ENCODE results near the gene BTF3L4. TPM values are rescaled to one million over a fixed set of nuclear protein-coding genes. Genes with fewer than 3 reads are reported as not detected.
"Not testable (repeated sequence)": the region's sequence is repeated elsewhere in the genome, so short reads cannot be mapped to it uniquely, and the experiment has no call there.

The BTF3L4 gene
- total RNA-seq, 5 donors from 2014 or later (not counting 1 experiment from before 2014, with no cell fraction given), result 30.1 to 33.6 (median 32.0) TPM

- Mint-ChIP-seq H3K4me3 (no peak overlapping the region), H3K4me1 (peaks cover 18 to 32% (median 24%) of the 10 kb centered on the region in 3 donors), H3K27ac (no peak overlapping the region), H3K27me3 (no peaks in the 10 kb centered on the region), H3K9me3 (no peaks in the 10 kb centered on the region), H3K36me3 (peaks cover 24% of the 10 kb centered on the region)
- CTCF ChIA-PET, result no interaction called here
- H3K27ac ChIP-seq (ENCODE audit: low read length), result no peak overlapping the region
- ATAC-seq (replicated peaks in 1 of 4) (no peak), DNase-seq (no peak)
- POLR2A ChIA-PET, result no interaction called here
- H3K4me1 ChIP-seq (ENCODE audit: control insufficient read depth in 1 of 2, extremely low read depth in 1 of 2, insufficient read depth in 2 of 2, low read length in 2 of 2), result no peaks in the 10 kb centered on the region
- no peaks in the 10 kb centered on the region for H3K9me3 ChIP-seq
- 100% methylated on average over 3 of the region's 6 CpGs for WGBS (ENCODE audit: insufficient coverage)
- no peak overlapping the region for H3K4me3 ChIP-seq (ENCODE audit: control insufficient read depth in 1 of 2, extremely low read depth in 1 of 2, low read length in 1 of 2)
- H3K36me3 ChIP-seq (ENCODE audit: control insufficient read depth in 2 of 2, extremely low read depth in 1 of 2, insufficient read depth in 1 of 2, low read length in 1 of 2), result peaks cover 0 to 21% of the 10 kb centered on the region in 2 donors
- H3K27me3 ChIP-seq (replicated peaks in 1 of 2; ENCODE audit: control insufficient read depth in 2 of 2, extremely low read depth in 1 of 2, insufficient read depth in 2 of 2, low read length in 1 of 2), result no peaks in the 10 kb centered on the region
Observed at GRCh38 chr1:52072291-52072690, 16.2 kb downstream of the BTF3L4 start.

DNA sequence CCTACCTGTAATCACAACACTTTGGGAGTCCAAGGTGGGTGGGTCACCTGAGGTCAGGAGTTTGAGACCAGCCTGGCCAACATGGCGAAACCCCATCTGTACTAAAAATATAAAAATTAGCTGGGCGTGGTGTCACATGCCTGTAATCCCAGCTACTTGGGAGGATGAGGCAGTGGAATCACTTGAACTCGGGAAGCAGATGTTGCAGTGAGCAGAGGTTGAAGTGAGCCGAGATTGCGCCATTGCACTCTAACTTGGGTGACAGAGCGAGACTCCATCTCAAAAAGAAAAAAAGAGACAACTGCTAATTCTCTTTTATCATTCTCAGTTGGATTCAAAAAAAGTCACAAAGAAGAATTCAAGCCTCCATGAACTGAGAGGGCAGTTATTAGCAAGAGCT, 21.2 kb downstream of the BTF3L4 start:
- CTCF ChIA-PET; H3K27ac ChIP-seq (ENCODE audit: low read length); H3K9me3 Mint-ChIP-seq; POLR2A ChIA-PET; H3K4me1 ChIP-seq (ENCODE audit: control insufficient read depth in 1 of 2, extremely low read depth in 1 of 2, insufficient read depth in 2 of 2, low read length in 2 of 2); H3K27me3 Mint-ChIP-seq; H3K4me3 Mint-ChIP-seq; H3K4me3 ChIP-seq (ENCODE audit: control insufficient read depth in 1 of 2, extremely low read depth in 1 of 2, low read length in 1 of 2); H3K9me3 ChIP-seq; DNase-seq; ATAC-seq (replicated peaks in 1 of 4); H3K27ac Mint-ChIP-seq; H3K27me3 ChIP-seq (replicated peaks in 1 of 2; ENCODE audit: control insufficient read depth in 2 of 2, extremely low read depth in 1 of 2, insufficient read depth in 2 of 2, low read length in 1 of 2); H3K4me1 Mint-ChIP-seq: not testable (repeated sequence)
- H3K36me3 Mint-ChIP-seq, result peaks cover 14% of the 10 kb centered on the region
- H3K36me3 ChIP-seq (ENCODE audit: control insufficient read depth in 2 of 2, extremely low read depth in 1 of 2, insufficient read depth in 1 of 2, low read length in 1 of 2), result peaks cover 0 to 21% of the 10 kb centered on the region in 2 donors
- WGBS (ENCODE audit: insufficient coverage), result no CpG with 5 or more reads among the region's 6 CpGs

DNA sequence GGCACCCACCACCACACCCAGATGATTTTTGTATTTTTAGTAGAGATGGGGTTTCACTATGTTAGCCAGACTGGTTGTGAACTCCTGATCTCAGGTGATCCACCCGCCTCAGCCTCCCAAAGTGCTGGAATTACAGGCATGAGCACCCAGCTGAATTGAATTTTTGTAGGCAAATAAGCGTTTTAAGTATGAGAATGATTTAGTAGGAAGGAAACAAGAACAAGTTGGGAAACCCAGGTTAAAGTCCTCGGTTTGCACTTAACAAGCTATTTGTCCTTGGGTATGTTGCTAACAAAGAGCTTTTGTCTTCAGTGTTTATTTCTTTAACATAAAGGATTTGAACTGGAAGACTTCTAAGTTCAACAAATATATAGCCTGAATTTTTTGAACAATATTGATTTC, 23.9 kb downstream of the BTF3L4 start:
- no peaks in the 10 kb centered on the region for H3K27me3 Mint-ChIP-seq
- no peaks in the 10 kb centered on the region for H3K9me3 ChIP-seq
- peaks cover 9% of the 10 kb centered on the region for H3K36me3 Mint-ChIP-seq
- no peaks in the 10 kb centered on the region for H3K4me1 ChIP-seq (ENCODE audit: control insufficient read depth in 1 of 2, extremely low read depth in 1 of 2, insufficient read depth in 2 of 2, low read length in 2 of 2)
- H3K27me3 ChIP-seq (replicated peaks in 1 of 2; ENCODE audit: control insufficient read depth in 2 of 2, extremely low read depth in 1 of 2, insufficient read depth in 2 of 2, low read length in 1 of 2), result no peaks in the 10 kb centered on the region
- no peak overlapping the region for H3K27ac ChIP-seq (ENCODE audit: low read length)
- ChIA-PET CTCF (interaction anchor here (0.6 to 0.7 kb wide), 2 partner anchors 12 to 411 kb away, joined by 3 read pairs; no protein-coding TSS in a partner anchor), POLR2A (interaction anchor here in 1 of 2 donors (0.8 kb wide), 1 partner anchor 24 kb away, joined by 12 read pairs; no protein-coding TSS in a partner anchor)
- H3K36me3 ChIP-seq (ENCODE audit: control insufficient read depth in 2 of 2, extremely low read depth in 1 of 2, insufficient read depth in 1 of 2, low read length in 1 of 2), result peaks cover 0 to 25% of the 10 kb centered on the region in 2 donors
- H3K4me3 Mint-ChIP-seq, result no peak overlapping the region
- no peak for DNase-seq
- WGBS (ENCODE audit: insufficient coverage), result 100% methylated on average over 3 of the region's 3 CpGs
- H3K9me3 Mint-ChIP-seq, result no peaks in the 10 kb centered on the region
- ATAC-seq (replicated peaks in 1 of 4), result no peak
- H3K4me1 Mint-ChIP-seq, result peaks cover 0 to 5% (median 3%) of the 10 kb centered on the region in 3 donors
- no peak overlapping the region for H3K4me3 ChIP-seq (ENCODE audit: control insufficient read depth in 1 of 2, extremely low read depth in 1 of 2, low read length in 1 of 2)
- H3K27ac Mint-ChIP-seq, result peak overlapping the region in 1 of 2 donors; percentile 59

DNA sequence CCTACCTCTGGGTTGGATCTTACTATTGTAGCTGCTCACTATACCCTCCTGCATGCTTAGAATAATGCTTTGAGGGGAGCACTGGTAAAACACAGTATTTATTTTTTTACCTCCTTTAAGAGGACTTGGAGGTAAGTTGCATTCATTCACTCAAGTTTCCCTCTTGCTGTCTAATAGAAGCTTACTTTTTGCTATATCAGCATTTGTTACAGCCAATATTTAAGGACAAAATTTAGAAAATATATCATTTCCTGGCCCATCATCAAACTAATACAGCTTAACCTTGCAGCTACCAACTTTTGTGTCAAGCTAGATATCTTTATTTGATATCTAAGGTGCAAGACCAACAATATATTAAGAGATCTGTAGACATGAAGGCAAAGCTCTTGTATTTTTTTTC, 31.8 kb downstream of the BTF3L4 start:
- POLR2A ChIA-PET, result not testable (repeated sequence)
- peaks cover 44% of the 10 kb centered on the region for H3K36me3 Mint-ChIP-seq

DNA sequence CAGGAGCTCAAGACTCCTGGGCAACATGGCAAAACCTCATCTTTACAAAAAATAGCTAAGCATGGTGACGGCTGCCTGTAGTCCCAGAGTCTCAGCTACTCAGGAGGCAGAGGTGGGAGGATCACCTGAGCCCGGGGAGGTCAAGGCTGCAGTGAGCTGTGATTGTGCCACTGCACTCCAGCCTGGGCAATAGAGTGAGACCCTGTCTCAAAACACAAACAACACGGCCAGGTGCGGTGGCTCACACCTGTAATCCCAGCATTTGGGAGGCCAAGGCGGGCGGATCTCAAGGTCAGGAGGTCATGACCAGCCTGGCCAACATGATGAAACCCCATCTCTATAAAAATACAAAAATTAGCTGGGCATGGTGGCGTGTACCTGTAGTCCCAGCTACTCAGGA, 38.2 kb downstream of the BTF3L4 start:
- H3K9me3 Mint-ChIP-seq; H3K4me3 ChIP-seq (ENCODE audit: control insufficient read depth in 1 of 2, extremely low read depth in 1 of 2, low read length in 1 of 2); H3K27me3 ChIP-seq (replicated peaks in 1 of 2; ENCODE audit: control insufficient read depth in 2 of 2, extremely low read depth in 1 of 2, insufficient read depth in 2 of 2, low read length in 1 of 2); H3K27ac ChIP-seq (ENCODE audit: low read length); H3K4me1 ChIP-seq (ENCODE audit: control insufficient read depth in 1 of 2, extremely low read depth in 1 of 2, insufficient read depth in 2 of 2, low read length in 2 of 2); H3K27ac Mint-ChIP-seq; DNase-seq; H3K4me1 Mint-ChIP-seq; H3K27me3 Mint-ChIP-seq; H3K36me3 ChIP-seq (ENCODE audit: control insufficient read depth in 2 of 2, extremely low read depth in 1 of 2, insufficient read depth in 1 of 2, low read length in 1 of 2); ATAC-seq (replicated peaks in 1 of 4); CTCF ChIA-PET; H3K4me3 Mint-ChIP-seq; H3K9me3 ChIP-seq; POLR2A ChIA-PET: not testable (repeated sequence)
- H3K36me3 Mint-ChIP-seq, result peaks cover 17% of the 10 kb centered on the region
- WGBS (ENCODE audit: insufficient coverage), result 98% methylated on average over 6 of the region's 7 CpGs

More for the DNA sequence above, 31.8 kb downstream of the BTF3L4 start:
- H3K27ac ChIP-seq (ENCODE audit: low read length); DNase-seq; H3K4me3 ChIP-seq (ENCODE audit: control insufficient read depth in 1 of 2, extremely low read depth in 1 of 2, low read length in 1 of 2); H3K27me3 Mint-ChIP-seq; H3K27me3 ChIP-seq (replicated peaks in 1 of 2; ENCODE audit: control insufficient read depth in 2 of 2, extremely low read depth in 1 of 2, insufficient read depth in 2 of 2, low read length in 1 of 2); H3K4me1 Mint-ChIP-seq; H3K27ac Mint-ChIP-seq; H3K4me1 ChIP-seq (ENCODE audit: control insufficient read depth in 1 of 2, extremely low read depth in 1 of 2, insufficient read depth in 2 of 2, low read length in 2 of 2); CTCF ChIA-PET; ATAC-seq (replicated peaks in 1 of 4); H3K9me3 ChIP-seq; H3K9me3 Mint-ChIP-seq; H3K4me3 Mint-ChIP-seq: not testable (repeated sequence)
- H3K36me3 ChIP-seq (ENCODE audit: control insufficient read depth in 2 of 2, extremely low read depth in 1 of 2, insufficient read depth in 1 of 2, low read length in 1 of 2), result peaks cover 0 to 32% of the 10 kb centered on the region in 2 donors

DNA sequence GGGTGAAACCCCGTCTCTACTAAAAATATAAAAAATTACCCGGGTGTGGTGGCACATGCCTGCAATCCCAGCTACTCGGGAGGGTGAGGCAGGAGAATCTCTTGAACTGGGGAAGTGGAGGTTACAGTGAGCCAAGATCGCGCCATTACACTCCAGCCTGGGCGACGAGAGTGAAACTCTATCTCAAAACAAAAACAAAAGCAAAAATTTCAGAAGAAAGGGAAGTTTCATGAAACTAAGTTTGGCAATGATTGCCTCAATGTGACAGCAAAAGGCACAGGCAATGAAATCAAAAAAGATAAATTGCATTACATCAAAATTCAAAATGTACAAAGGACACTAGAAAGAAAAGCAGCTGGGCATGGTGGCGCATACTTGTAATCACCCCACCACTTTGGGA, 40.1 kb downstream of the BTF3L4 start:
- Histone ChIP-seq H3K4me1 (ENCODE audit: control insufficient read depth in 1 of 2, extremely low read depth in 1 of 2, insufficient read depth in 2 of 2, low read length in 2 of 2) (no peaks in the 10 kb centered on the region), H3K4me3 (ENCODE audit: control insufficient read depth in 1 of 2, extremely low read depth in 1 of 2, low read length in 1 of 2) (no peak overlapping the region), H3K27ac (ENCODE audit: low read length) (no peak overlapping the region), H3K27me3 (replicated peaks in 1 of 2; ENCODE audit: control insufficient read depth in 2 of 2, extremely low read depth in 1 of 2, insufficient read depth in 2 of 2, low read length in 1 of 2) (no peaks in the 10 kb centered on the region), H3K9me3 (no peaks in the 10 kb centered on the region), H3K36me3 (ENCODE audit: control insufficient read depth in 2 of 2, extremely low read depth in 1 of 2, insufficient read depth in 1 of 2, low read length in 1 of 2) (no peaks in the 10 kb centered on the region)
- H3K9me3 Mint-ChIP-seq, result no peaks in the 10 kb centered on the region
- POLR2A ChIA-PET, result no interaction called here
- no peaks in the 10 kb centered on the region for H3K27me3 Mint-ChIP-seq
- DNase-seq (no peak), ATAC-seq (replicated peaks in 1 of 4) (no peak)
- CTCF ChIA-PET, result no interaction called here
- H3K36me3 Mint-ChIP-seq, result peaks cover 4% of the 10 kb centered on the region
- no peak overlapping the region for H3K27ac Mint-ChIP-seq
- H3K4me3 Mint-ChIP-seq, result no peak overlapping the region
- H3K4me1 Mint-ChIP-seq, result no peaks in the 10 kb centered on the region
- WGBS (ENCODE audit: insufficient coverage), result no CpG with 5 or more reads among the region's 8 CpGs

Measured in T-cell (primary cell).